CD4-positive, alpha-beta memory T cell (primary cell): Measurements from ENCODE around the gene HNRNPA0. TPM values are rescaled to one million over a fixed set of nuclear protein-coding genes. Genes with fewer than 3 reads are reported as not detected.
A peak's percentile ranks its signal among the peaks of the same experiment; 100 is the strongest.

ENCODE experiments used
- CTCF ChIA-PET: fragments of 350-600 bp; sonication (Branson Sonifier 250); formaldehyde crosslinking; loops from one replicate; lab custom pipeline; 2021; ENCODE audit warnings: inconsistent platforms; ENCODE audit not compliant: partially characterized antibody; lab: Charles Lee
- POLR2A ChIA-PET: fragments of 350-600 bp; sonication (Branson Sonifier 250); formaldehyde crosslinking; loops from one replicate; lab custom pipeline; 2021; ENCODE audit not compliant: partially characterized antibody; lab: Charles Lee
- DNase-seq, 5 donors: peaks; one replicate each; pipeline versions ENCODE4 v3.0.0 to v3.0.0-alpha.2; 2020 to 2022; ENCODE audit warnings: mixed read lengths in 1 of 5
- H3K27ac ChIP-seq: one replicate; pipeline ENCODE4 v1.7.0; 2013; ENCODE audit warnings: low read depth, low read length
- H3K27me3 ChIP-seq: 2 replicates; pipeline ENCODE4 v1.7.0; 2013; ENCODE audit warnings: mild to moderate bottlenecking, low read length, moderate library complexity; ENCODE audit not compliant: insufficient read depth
- H3K36me3 ChIP-seq: 2 replicates; pipeline ENCODE4 v1.7.0; 2013; ENCODE audit warnings: mild to moderate bottlenecking, low read length, moderate library complexity; ENCODE audit not compliant: insufficient read depth
- H3K4me1 ChIP-seq: 2 replicates; pipeline ENCODE4 v1.7.0; 2013; ENCODE audit warnings: mild to moderate bottlenecking, low read length, moderate library complexity; ENCODE audit not compliant: insufficient read depth
- H3K4me3 ChIP-seq, 2 donors: one replicate each; pipeline ENCODE4 v1.7.0; 2013; ENCODE audit warnings: low read length in 2 of 2, mild to moderate bottlenecking in 1 of 2
- H3K9me3 ChIP-seq, 2 donors: one replicate each; pipeline ENCODE4 v1.7.0; 2013; ENCODE audit warnings: low read length in 2 of 2, control low read depth in 1 of 2; ENCODE audit not compliant: control insufficient read depth in 1 of 2
- H3K27ac Mint-ChIP-seq, 7 donors: one replicate each; pipeline ENCODE4 v1.8.0; 2020 to 2021; ENCODE audit warnings: mixed read lengths in 7 of 7, mild to moderate bottlenecking in 6 of 7, inconsistent platforms in 3 of 7, moderate library complexity in 3 of 7
- H3K27me3 Mint-ChIP-seq, 2 donors: one replicate each; pipeline ENCODE4 v1.8.0; 2020 to 2021; ENCODE audit warnings: mixed read lengths in 2 of 2
- H3K36me3 Mint-ChIP-seq, 2 donors: one replicate each; pipeline ENCODE4 v1.8.0; 2020 to 2021; ENCODE audit warnings: mixed read lengths in 2 of 2, inconsistent platforms in 1 of 2, mild to moderate bottlenecking in 1 of 2
- H3K4me1 Mint-ChIP-seq, 4 donors: one replicate each; pipeline ENCODE4 v1.8.0; 2020 to 2021; ENCODE audit warnings: mixed read lengths in 4 of 4, mild to moderate bottlenecking in 1 of 4
- H3K4me3 Mint-ChIP-seq, 8 donors: one replicate each; pipeline ENCODE4 v1.8.0; 2020 to 2021; ENCODE audit warnings: mixed read lengths in 8 of 8, mild to moderate bottlenecking in 7 of 8, moderate library complexity in 6 of 8, inconsistent platforms in 3 of 8
- H3K9me3 Mint-ChIP-seq, 8 donors: one replicate each; pipeline ENCODE4 v1.8.0; 2020 to 2021; ENCODE audit warnings: mixed read lengths in 8 of 8, mild to moderate bottlenecking in 5 of 8, inconsistent platforms in 3 of 8, moderate library complexity in 1 of 8
- intact Hi-C: fragments of 100-400 bp; cut with micrococcal nuclease; formaldehyde crosslinking; loops from one replicate; pipeline ENCODE4 v1.15.1; 2023
- polyA plus RNA-seq, 2 donors: library from polyadenylated mRNA; unstranded; fragments of 300-500 nt; fragmentation: Illumina TruSeq; gene quantifications; one replicate each; pipeline ENCODE4 v1.2.3, GENCODE V29; 2021
- total RNA-seq, 2 experiments: library from RNA; stranded (reverse); gene quantifications; one replicate each; pipeline ENCODE4 v1.2.3, GENCODE V29; 2021

HNRNPA0 gene
- total and polyA plus RNA-seq, 4 experiments from 2014 or later, result 8.6 to 30.7 (median 24.9) TPM

- ChIA-PET POLR2A (interaction anchor here (0.8 to 1.8 kb wide), 2 partner anchors 11 to 47 kb away, joined by 5 to 6 read pairs; partner anchors contain the start of gene HNRNPA0), CTCF (interaction anchor here (0.7 to 1.2 kb wide), 3 partner anchors 9 to 36 kb away, joined by 4 to 5 read pairs (median 4); no protein-coding TSS in a partner anchor)
- H3K9me3 Mint-ChIP-seq, result peaks cover 0 to 5% (median 0%) of the 10 kb centered on the region in 8 donors
- Histone ChIP-seq H3K9me3 (no peaks in the 10 kb centered on the region), H3K4me3 (no peak overlapping the region), H3K27me3 (no peaks in the 10 kb centered on the region), H3K27ac (no peak overlapping the region), H3K36me3 (peaks cover 3% of the 10 kb centered on the region), H3K4me1 (no peaks in the 10 kb centered on the region)
- peaks cover 40 to 61% of the 10 kb centered on the region in 2 donors for H3K36me3 Mint-ChIP-seq
- H3K27ac Mint-ChIP-seq, result no peak overlapping the region
- no peaks in the 10 kb centered on the region for H3K27me3 Mint-ChIP-seq
- DNase-seq, result no peak
- H3K4me1 Mint-ChIP-seq, result peaks cover 0 to 11% (median 3%) of the 10 kb centered on the region in 4 donors
- H3K4me3 Mint-ChIP-seq, result no peak overlapping the region
- intact Hi-C loops, result no loop called here
Observed at GRCh38 chr5:137706841-137707240, 47.3 kb downstream of the HNRNPA0 start.

GRCh38 chr5:137705106-137705505 lies 49.1 kb downstream of the HNRNPA0 start:
- ChIA-PET POLR2A (no interaction called here), CTCF (no interaction called here)
- peak overlapping the region in 2 of 7 donors; percentile 42 to 49 for H3K27ac Mint-ChIP-seq
- no peaks in the 10 kb centered on the region for H3K27me3 Mint-ChIP-seq
- Histone ChIP-seq H3K4me1 (no peaks in the 10 kb centered on the region), H3K27ac (no peak overlapping the region), H3K4me3 (no peak overlapping the region), H3K9me3 (no peaks in the 10 kb centered on the region), H3K36me3 (peaks cover 3% of the 10 kb centered on the region), H3K27me3 (no peaks in the 10 kb centered on the region)
- no peak overlapping the region for H3K4me3 Mint-ChIP-seq
- peaks cover 0 to 5% (median 0%) of the 10 kb centered on the region in 8 donors for H3K9me3 Mint-ChIP-seq
- no peak for DNase-seq
- peaks cover 39 to 64% of the 10 kb centered on the region in 2 donors for H3K36me3 Mint-ChIP-seq
- H3K4me1 Mint-ChIP-seq, result peaks cover 0 to 11% (median 3%) of the 10 kb centered on the region in 4 donors
- intact Hi-C loops, result no loop called here

- Histone ChIP-seq H3K9me3 (no peaks in the 10 kb centered on the region), H3K27me3 (no peaks in the 10 kb centered on the region), H3K36me3 (peaks cover 3% of the 10 kb centered on the region), H3K4me3 (no peak overlapping the region), H3K27ac (no peak overlapping the region), H3K4me1 (no peaks in the 10 kb centered on the region)
- intact Hi-C loops, result no loop called here
- H3K27me3 Mint-ChIP-seq, result no peaks in the 10 kb centered on the region
- ChIA-PET CTCF (no interaction called here), POLR2A (no interaction called here)
- peaks cover 0 to 5% (median 0%) of the 10 kb centered on the region in 8 donors for H3K9me3 Mint-ChIP-seq
- peak overlapping the region in 2 of 7 donors; percentile 14 to 37 for H3K27ac Mint-ChIP-seq
- peaks cover 5 to 20% (median 8%) of the 10 kb centered on the region in 4 donors for H3K4me1 Mint-ChIP-seq
- peaks cover 33 to 51% of the 10 kb centered on the region in 2 donors for H3K36me3 Mint-ChIP-seq
- H3K4me3 Mint-ChIP-seq, result no peak overlapping the region
- no peak for DNase-seq
Observed at GRCh38 chr5:137703565-137703964, 50.6 kb downstream of the HNRNPA0 start.

- intact Hi-C loops, result no loop called here
- POLR2A ChIA-PET, result no interaction called here
- Mint-ChIP-seq H3K36me3 (peaks cover 18 to 35% of the 10 kb centered on the region in 2 donors), H3K9me3 (peaks cover 0 to 4% (median 0%) of the 10 kb centered on the region in 8 donors), H3K27ac (peak overlapping the region in 3 of 7 donors; percentile 9 to 43 (median 28)), H3K4me1 (peaks cover 21 to 51% (median 35%) of the 10 kb centered on the region in 4 donors), H3K4me3 (no peak overlapping the region), H3K27me3 (no peaks in the 10 kb centered on the region)
- Histone ChIP-seq H3K27ac (no peak overlapping the region), H3K9me3 (no peaks in the 10 kb centered on the region), H3K36me3 (no peaks in the 10 kb centered on the region), H3K4me3 (no peak overlapping the region), H3K27me3 (no peaks in the 10 kb centered on the region), H3K4me1 (peaks cover 27% of the 10 kb centered on the region)
- DNase-seq, result no peak
- CTCF ChIA-PET, result interaction anchor here (3.6 to 11.4 kb wide), 2 partner anchors 38 to 40 kb away, joined by 23 to 186 read pairs; partner anchors contain the start of gene KLHL3
Observed at GRCh38 chr5:137700282-137700680, 53.9 kb downstream of the HNRNPA0 start.

GRCh38 chr5:137699336-137700281 lies 54.6 kb downstream of the HNRNPA0 start:
- H3K27ac ChIP-seq, result no peak overlapping the region
- H3K9me3 Mint-ChIP-seq, result peaks cover 0 to 2% (median 0%) of the 10 kb centered on the region in 8 donors
- H3K27me3 Mint-ChIP-seq, result no peaks in the 10 kb centered on the region
- ChIA-PET POLR2A (interaction anchor here (1.3 to 4.4 kb wide), 3 partner anchors 22 to 39 kb away, joined by 3 to 48 read pairs (median 3); partner anchors contain the start of gene KLHL3), CTCF (interaction anchor here (1.3 to 11.4 kb wide), 3 partner anchors 13 to 39 kb away, joined by 4 to 186 read pairs (median 23); partner anchors contain the start of gene KLHL3)
- H3K36me3 ChIP-seq, result no peaks in the 10 kb centered on the region
- H3K27ac Mint-ChIP-seq, result peak overlapping the region in 6 of 7 donors; percentile 0 to 67 (median 48)
- H3K4me1 Mint-ChIP-seq, result peaks cover 27 to 58% (median 41%) of the 10 kb centered on the region in 4 donors
- H3K36me3 Mint-ChIP-seq, result peaks cover 18 to 34% of the 10 kb centered on the region in 2 donors
- no peak overlapping the region for H3K4me3 Mint-ChIP-seq
- H3K27me3 ChIP-seq, result no peaks in the 10 kb centered on the region
- no peaks in the 10 kb centered on the region for H3K9me3 ChIP-seq
- H3K4me1 ChIP-seq, result peaks cover 34% of the 10 kb centered on the region
- intact Hi-C loops, result no loop called here
- DNase-seq, result no peak
- no peak overlapping the region for H3K4me3 ChIP-seq

- Histone ChIP-seq H3K36me3 (no peaks in the 10 kb centered on the region), H3K4me1 (peaks cover 47% of the 10 kb centered on the region), H3K4me3 (no peak overlapping the region), H3K27me3 (no peaks in the 10 kb centered on the region), H3K9me3 (no peaks in the 10 kb centered on the region), H3K27ac (peak overlapping the region; percentile 4)
- ChIA-PET CTCF (interaction anchor here (0.8 to 11.4 kb wide), 9 partner anchors 14 to 67 kb away, joined by 3 to 186 read pairs (median 7); partner anchors contain the start of genes HNRNPA0 and KLHL3), POLR2A (interaction anchor here (1.0 to 6.6 kb wide), 7 partner anchors 10 to 58 kb away, joined by 3 to 64 read pairs (median 13); partner anchors contain the start of genes HNRNPA0 and KLHL3)
- Mint-ChIP-seq H3K27me3 (no peaks in the 10 kb centered on the region), H3K36me3 (peaks cover 18 to 24% of the 10 kb centered on the region in 2 donors), H3K27ac (peak overlapping the region; percentile 73 to 96 (median 90)), H3K4me1 (peaks cover 34 to 68% (median 56%) of the 10 kb centered on the region in 4 donors), H3K4me3 (peak overlapping the region in 6 of 8 donors; percentile 47 to 89 (median 74)), H3K9me3 (peaks cover 0 to 2% (median 0%) of the 10 kb centered on the region in 8 donors)
- no peak for DNase-seq
- intact Hi-C loops, result loop anchor here (1.0 to 2.0 kb wide), 2 partner anchors 36 to 39 kb away; no protein-coding TSS in a partner anchor
Observed at GRCh38 chr5:137696481-137696880, 57.7 kb downstream of the HNRNPA0 start.
